Measurements from ENCODE around the gene PDZRN3. TPM values are rescaled to one million over a fixed set of nuclear protein-coding genes. Genes with fewer than 3 reads are reported as not detected.

Gene PDZRN3
- total and polyA plus RNA-seq, 7 donors = 2.5 to 39.3 (median 16.0) TPM

GRCh38 chr3:73614419-73614818 lies 10.3 kb downstream of the PDZRN3 start:
- H3K4me1 ChIP-seq = peaks cover 66% of the 10 kb centered on the region
- TF ChIP-seq CTCF (IDR thresholded peaks at IDR 0.05) = no peak
- no peaks in the 10 kb centered on the region for H3K36me3 ChIP-seq (ENCODE audit: insufficient read depth in 1 of 2, low read depth in 1 of 2)
- ATAC-seq (peak; percentile 80 to 88 (median 86)), DNase-seq (peak in 1 of 2 donors; percentile 24)
- H3K27ac ChIP-seq = peak overlapping the region; percentile 91
- H3K4me3 ChIP-seq = no peak overlapping the region
- intact Hi-C loops (cut with DNase I) = no loop called here
- no peaks in the 10 kb centered on the region for H3K27me3 ChIP-seq (ENCODE audit: insufficient read depth in 3 of 3, low read length in 2 of 3)
- WGBS, 3 donors = 24 to 39% (median 27%) methylated on average over 2 of the region's 2 CpGs
- H3K9me3 ChIP-seq = no peaks in the 10 kb centered on the region

GRCh38 chr3:73611176-73611575 lies 13.6 kb downstream of the PDZRN3 start:
- H3K27ac ChIP-seq = peak overlapping the region; percentile 91
- H3K27me3 ChIP-seq (ENCODE audit: insufficient read depth in 3 of 3, low read length in 2 of 3) = no peaks in the 10 kb centered on the region
- DNase-seq (no peak), ATAC-seq (no peak)
- peaks cover 62% of the 10 kb centered on the region for H3K4me1 ChIP-seq
- intact Hi-C loops (cut with DNase I) = no loop called here
- no peak for TF ChIP-seq CTCF (IDR thresholded peaks at IDR 0.05)
- no peaks in the 10 kb centered on the region for H3K36me3 ChIP-seq (ENCODE audit: insufficient read depth in 1 of 2, low read depth in 1 of 2)
- no peaks in the 10 kb centered on the region for H3K9me3 ChIP-seq
- no peak overlapping the region for H3K4me3 ChIP-seq

- no peak overlapping the region for H3K4me3 ChIP-seq
- H3K9me3 ChIP-seq = no peaks in the 10 kb centered on the region
- DNase-seq (no peak), ATAC-seq (no peak)
- no peaks in the 10 kb centered on the region for H3K36me3 ChIP-seq (ENCODE audit: insufficient read depth in 1 of 2, low read depth in 1 of 2)
- no peak for TF ChIP-seq CTCF (IDR thresholded peaks at IDR 0.05)
- peak overlapping the region; percentile 91 for H3K27ac ChIP-seq
- H3K27me3 ChIP-seq (ENCODE audit: insufficient read depth in 3 of 3, low read length in 2 of 3) = no peaks in the 10 kb centered on the region
- peaks cover 67% of the 10 kb centered on the region for H3K4me1 ChIP-seq
- WGBS, 3 donors = 72 to 95% (median 79%) methylated on average over 1 of the region's 1 CpG
- intact Hi-C loops (cut with DNase I) = no loop called here
Observed at GRCh38 chr3:73610493-73610892, 14.2 kb downstream of the PDZRN3 start.

GRCh38 chr3:73609655-73610054 lies 15.1 kb downstream of the PDZRN3 start:
- WGBS, 3 donors = 31 to 35% (median 33%) methylated on average over 2 of the region's 2 CpGs
- DNase-seq (no peak), ATAC-seq (peak; percentile 27 to 68 (median 55))
- Histone ChIP-seq H3K4me1 (peaks cover 67% of the 10 kb centered on the region), H3K36me3 (ENCODE audit: insufficient read depth in 1 of 2, low read depth in 1 of 2) (no peaks in the 10 kb centered on the region), H3K27ac (peak overlapping the region; percentile 91), H3K27me3 (ENCODE audit: insufficient read depth in 3 of 3, low read length in 2 of 3) (no peaks in the 10 kb centered on the region), H3K9me3 (no peaks in the 10 kb centered on the region), H3K4me3 (peak overlapping the region; percentile 43)
- no peak for TF ChIP-seq CTCF (IDR thresholded peaks at IDR 0.05)
- intact Hi-C loops (cut with DNase I) = no loop called here

- DNase-seq = no peak
- H3K27ac ChIP-seq = peak overlapping the region; percentile 91
- H3K4me3 ChIP-seq = peak overlapping the region; percentile 43
- WGBS, 3 donors = 26 to 50% (median 32%) methylated on average over 5 of the region's 5 CpGs
- H3K36me3 ChIP-seq (ENCODE audit: insufficient read depth in 1 of 2, low read depth in 1 of 2) = no peaks in the 10 kb centered on the region
- intact Hi-C loops (cut with DNase I) = no loop called here
- no peaks in the 10 kb centered on the region for H3K27me3 ChIP-seq (ENCODE audit: insufficient read depth in 3 of 3, low read length in 2 of 3)
- TF ChIP-seq CTCF (IDR thresholded peaks at IDR 0.05) = no peak
- peaks cover 68% of the 10 kb centered on the region for H3K4me1 ChIP-seq
- H3K9me3 ChIP-seq = no peaks in the 10 kb centered on the region
- peak; percentile 60 to 85 (median 78) for ATAC-seq
Observed at GRCh38 chr3:73609315-73609641, 15.5 kb downstream of the PDZRN3 start.

Data from psoas muscle (tissue), 8 donors.